Globus pallidus (tissue), 1 donor: ENCODE data around the gene BCAS3.

Source experiments
- DNase-seq: peaks from one replicate; pipeline ENCODE4 v3.0.0-alpha.2; 2015; ENCODE audit warnings: low spot score

Gene BCAS3

DNA sequence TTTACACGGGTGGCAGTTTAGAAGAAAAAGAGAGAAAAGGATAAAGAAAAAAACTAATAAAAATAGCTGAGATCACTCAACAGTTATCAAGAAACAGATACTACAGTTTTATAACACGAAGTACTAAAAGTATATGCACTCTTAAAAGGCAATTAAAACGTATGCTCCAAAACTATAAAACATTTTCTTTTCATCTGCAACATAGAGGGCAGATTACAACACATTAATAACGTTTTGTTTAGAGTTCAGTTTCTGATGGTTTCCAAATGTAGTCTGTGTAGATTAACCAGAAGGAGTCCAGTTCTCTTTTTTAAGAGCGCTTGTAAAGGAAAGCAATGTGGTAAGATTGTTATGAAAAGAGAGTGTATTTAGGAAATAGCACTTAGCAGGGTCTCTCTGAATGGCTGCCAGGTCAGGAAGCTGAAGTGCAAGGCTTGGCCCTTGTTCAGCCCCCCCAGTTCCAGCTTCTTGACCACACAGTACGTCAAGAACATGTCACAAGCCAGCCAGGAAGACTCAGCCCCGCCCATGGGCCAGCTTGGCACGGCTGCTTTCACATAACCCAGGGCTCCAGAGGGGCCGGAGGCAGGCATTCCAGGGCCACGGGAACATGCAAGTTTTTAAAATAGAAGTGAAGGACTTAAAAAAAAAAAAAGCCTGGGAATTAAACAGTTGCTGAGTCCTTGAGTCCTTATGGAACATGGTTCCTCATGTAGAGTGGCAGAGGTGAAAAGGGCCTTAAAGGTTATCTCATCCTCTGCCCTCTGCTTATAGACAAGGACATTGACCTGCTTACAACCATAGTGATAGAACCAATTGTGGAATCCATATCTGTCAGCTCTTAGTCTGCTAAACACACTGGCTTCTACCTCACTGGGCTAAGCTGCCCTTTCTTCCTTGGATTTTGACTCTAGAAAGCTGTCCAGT is 574.6 kb downstream of the BCAS3 start:
- DNase-seq, result peak; percentile 52

DNA sequence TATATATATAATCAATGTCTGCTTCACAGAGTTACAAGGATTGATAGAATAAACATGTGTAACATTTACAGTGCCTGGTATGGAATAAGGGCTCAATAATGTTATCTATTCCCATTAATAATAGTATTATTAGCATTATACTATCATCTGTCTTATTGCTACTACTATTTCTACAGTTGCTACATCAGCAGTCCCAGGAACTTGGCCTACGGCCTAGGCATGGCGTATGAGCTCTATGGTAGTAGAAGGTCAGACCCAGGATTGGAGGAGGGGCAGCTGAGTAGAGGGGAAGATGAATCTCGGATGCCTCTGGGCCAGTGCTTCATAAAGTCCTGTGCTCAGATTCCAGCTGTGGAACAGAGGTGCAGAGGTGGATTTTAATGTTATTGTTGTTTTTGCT is 575.7 kb downstream of the BCAS3 start:
- no peak for DNase-seq

- DNase-seq, result no peak
Observed at GRCh38 chr17:61253937-61254574, 576.4 kb downstream of the BCAS3 start.

GRCh38 chr17:61254904-61255303 is 577.3 kb downstream of the BCAS3 start:
- DNase-seq, result peak; percentile 38

GRCh38 chr17:61255647-61256046 is 578.0 kb downstream of the BCAS3 start:
- DNase-seq, result no peak

GRCh38 chr17:61259360-61259759 is 581.7 kb downstream of the BCAS3 start:
- DNase-seq, result no peak

DNA sequence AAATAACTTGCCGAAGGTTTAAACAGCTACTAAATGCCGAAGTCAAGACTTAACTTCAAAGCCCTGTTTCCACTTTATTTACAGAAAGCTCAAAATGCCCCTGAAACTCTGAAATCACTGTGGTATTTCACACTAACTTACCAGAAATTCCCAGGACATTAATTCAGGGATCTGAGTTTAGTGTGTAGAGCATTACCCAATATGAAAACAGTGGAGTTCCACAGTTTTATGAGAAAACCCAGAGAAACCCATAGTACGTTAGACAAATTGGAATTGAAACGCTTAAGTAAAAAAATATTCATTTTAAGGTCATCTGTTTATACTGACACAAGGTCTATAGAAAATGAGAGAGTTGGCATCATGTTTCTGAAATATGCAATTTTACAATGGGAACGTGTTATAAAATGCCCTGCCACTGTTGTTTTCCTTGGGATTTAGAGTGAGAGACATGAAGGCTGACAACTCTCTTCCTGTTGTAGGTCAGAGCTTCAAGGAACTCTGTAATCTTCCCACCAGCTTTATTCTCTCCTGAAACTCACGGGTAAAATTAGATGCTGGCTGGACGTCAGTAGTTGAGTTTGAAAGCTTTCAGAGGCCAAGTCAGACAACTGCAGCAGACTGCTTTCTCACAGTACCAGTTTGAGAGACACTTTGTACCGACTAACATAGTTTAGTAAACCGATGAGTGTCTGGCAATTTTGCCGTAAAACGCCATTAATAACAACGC is 582.6 kb downstream of the BCAS3 start:
- DNase-seq, result no peak

DNA sequence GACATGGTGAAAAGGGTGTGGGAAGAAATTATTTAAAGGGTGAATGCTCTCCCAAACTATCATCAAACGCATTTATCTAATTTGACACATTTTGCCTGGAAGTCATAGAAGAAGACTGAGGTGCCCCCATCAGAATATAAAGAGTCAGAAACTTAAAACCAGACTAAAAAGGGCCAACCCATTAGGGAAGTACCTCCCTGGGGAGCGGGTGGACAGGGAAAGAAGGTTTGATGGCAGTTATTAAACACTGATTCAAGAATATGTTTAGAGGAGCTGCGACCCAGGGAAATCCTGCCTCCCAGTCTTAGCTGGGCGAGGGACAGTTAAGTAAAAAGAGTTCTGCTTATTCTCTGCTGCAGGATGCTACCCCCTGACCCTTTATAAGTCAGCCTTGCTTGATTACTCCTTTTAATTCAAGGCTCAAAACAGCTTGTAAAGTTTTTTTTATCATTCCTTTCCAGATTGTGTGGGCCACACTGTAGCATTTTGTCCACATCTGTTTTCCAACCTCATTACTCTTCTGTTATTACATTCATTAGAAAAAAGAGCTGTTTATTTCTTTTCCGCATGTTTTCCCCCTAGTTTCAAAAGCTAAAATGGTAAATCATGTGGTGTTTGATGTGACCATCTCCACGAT is 583.5 kb downstream of the BCAS3 start:
- no peak for DNase-seq

DNA sequence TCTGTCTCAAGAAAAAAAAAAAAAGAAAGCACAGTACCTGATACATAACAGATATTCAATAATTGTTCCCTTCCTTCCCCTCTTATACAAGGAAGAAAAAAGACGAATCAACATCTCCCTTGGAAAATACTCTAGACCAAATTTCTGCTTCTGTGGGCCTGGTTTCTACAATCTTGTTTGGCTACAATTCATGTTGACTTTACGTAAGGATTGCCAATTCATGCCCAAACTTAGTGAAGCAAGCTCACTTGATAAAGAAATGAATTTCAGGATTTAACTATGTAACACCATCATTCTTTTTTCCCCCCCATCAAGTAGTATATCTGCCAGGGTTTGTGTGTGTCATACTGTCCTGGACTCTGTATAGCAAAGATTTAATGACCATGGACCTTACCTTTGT is 587.7 kb downstream of the BCAS3 start:
- DNase-seq, result no peak

- DNase-seq, result no peak
Observed at GRCh38 chr17:61267847-61268246, 590.2 kb downstream of the BCAS3 start.

DNA sequence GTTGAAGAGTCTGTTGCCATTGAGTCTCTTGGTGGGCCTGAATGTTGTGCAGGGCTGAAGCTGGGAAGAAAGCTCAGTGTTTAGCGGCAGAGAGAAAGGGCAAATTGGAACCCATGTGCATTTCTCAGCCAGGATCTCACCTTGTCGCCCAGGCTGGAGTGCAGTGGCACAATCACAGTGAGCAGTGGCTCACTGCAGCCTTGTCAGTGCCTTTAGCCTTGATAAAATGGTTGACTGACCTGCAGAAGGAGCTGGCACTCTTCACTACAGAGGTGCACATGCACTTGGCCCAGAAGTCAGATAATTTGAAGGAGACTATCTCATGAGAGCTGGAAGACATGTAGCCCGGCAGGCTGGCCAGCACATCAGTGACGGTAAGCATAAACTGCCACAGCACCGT is 597.7 kb downstream of the BCAS3 start:
- DNase-seq, result no peak

DNA sequence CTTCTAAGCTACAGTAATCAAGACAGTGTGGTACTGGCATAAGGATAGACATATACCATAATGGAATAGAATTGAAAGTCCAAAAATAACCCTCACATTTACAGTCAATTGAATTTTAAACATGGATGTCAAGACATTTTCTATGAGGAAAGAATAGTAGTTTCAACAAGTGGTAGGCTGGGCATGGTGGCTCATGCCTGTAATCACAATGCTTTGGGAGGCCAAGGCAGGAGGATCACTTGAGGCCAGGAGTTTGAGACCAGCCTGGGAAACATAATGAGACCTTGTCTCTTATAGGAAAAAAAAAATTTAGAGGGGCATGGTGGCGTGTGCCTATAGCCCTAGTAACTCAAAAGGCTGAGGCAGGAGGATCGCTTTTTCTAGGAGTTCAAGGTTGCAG is 599.2 kb downstream of the BCAS3 start:
- DNase-seq, result no peak

DNA sequence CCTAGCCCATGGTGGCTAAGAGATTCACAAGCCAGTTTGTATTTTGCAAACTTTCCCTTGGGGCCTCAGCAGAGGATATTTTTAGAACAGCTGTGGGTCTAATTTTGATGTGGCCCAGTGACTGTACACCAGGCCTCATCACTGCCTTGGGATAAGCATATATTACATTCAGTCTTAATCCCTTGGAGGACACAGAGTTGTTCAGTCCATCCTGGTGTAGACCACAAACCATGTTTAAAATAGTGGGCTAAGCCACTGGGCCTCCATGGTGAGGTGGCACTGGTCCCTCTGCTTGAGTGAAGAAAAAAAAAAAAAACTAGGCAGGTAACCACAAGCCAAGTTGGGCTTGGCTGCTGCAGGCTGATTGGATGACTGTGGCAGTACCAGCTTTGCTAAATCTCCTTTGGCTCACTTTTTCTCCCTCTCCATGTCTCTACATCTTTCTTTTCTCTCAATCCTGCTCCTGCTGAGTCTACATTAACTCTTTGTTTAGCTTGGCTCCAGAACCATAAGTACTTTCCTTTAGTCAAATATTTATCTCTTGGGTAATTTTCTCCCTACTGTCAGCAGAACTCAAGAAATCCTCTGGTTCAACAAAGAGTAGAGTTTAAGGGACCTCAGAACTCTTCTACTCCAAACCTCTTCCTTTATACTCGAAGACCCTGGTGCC is 602.0 kb downstream of the BCAS3 start:
- no peak for DNase-seq

GRCh38 chr17:61280338-61280737 is 602.7 kb downstream of the BCAS3 start:
- no peak for DNase-seq

DNA sequence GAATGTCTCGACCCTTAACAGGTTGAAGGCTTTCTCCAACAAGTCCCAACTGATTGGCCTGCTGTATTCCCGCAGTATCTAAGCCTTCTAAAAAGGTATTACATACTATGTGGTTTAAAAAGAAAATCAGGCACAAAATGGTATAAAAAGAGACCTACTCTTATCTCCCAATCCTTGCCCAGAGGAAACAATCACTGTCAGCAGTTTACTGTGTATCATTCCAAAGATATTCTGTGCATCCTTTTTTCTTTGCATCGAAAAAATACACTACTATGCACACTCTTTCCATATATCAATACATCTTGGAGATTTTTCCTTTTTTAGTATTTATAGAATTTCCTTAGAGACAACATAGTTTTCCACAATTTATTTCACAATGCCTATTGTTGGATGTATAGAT is 603.2 kb downstream of the BCAS3 start:
- DNase-seq, result no peak

GRCh38 chr17:61282377-61282776 is 604.7 kb downstream of the BCAS3 start:
- no peak for DNase-seq

- no peak for DNase-seq
Observed at GRCh38 chr17:61283043-61283442, 605.4 kb downstream of the BCAS3 start.

GRCh38 chr17:61284174-61284573 is 606.5 kb downstream of the BCAS3 start:
- no peak for DNase-seq

GRCh38 chr17:61284746-61285145 is 607.1 kb downstream of the BCAS3 start:
- no peak for DNase-seq

- no peak for DNase-seq
Observed at GRCh38 chr17:61285526-61286320, 608.1 kb downstream of the BCAS3 start.

DNA sequence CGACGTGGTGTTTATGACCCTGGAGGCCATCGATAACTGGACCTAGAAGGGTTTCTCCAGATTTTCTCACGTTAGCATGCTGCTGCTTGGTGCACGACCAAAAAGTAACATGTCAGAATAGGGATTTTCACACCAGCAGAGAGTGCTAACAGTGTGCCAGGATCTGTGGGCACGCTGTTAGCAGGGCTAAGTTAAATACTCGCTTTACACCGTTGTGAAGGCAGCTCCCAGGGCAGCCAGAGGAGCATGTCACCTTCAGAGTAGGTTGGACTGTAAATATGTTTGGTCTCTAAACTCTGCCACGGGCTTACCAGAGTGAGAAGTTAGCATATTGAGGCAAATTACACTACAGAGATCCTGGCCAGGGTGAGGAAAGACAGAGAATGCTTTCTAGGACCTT is 608.8 kb downstream of the BCAS3 start:
- no peak for DNase-seq
